Stimulated activated CD8-positive, alpha-beta memory T cell treated with anti-CD3 and anti-CD28 coated beads, Interleukin-4, amount 100 ng/mL, for 1 hour (primary cell): Measurements from ENCODE around the gene URGCP.
A peak's percentile ranks its signal among the peaks of the same experiment; 100 is the strongest.

Experiments
- DNase-seq, 2 donors: peaks; one replicate each; pipeline ENCODE4 v3.0.0-alpha.2; 2020; ENCODE audit warnings: low read depth in 2 of 2, low spot score in 1 of 2

The URGCP gene

GRCh38 chr7:43906331-43907010, at the start of gene URGCP:
Gene URGCP (minus strand): TSS chr7:43906596. CDS start chr7:43906575, 21 bp downstream.
- DNase-seq = peak; percentile 10 to 22

GRCh38 chr7:43956027-43956426, 49.6 kb upstream of the URGCP start:
- no peak for DNase-seq

GRCh38 chr7:43954524-43955228, 48.3 kb upstream of the URGCP start:
- DNase-seq = no peak

- DNase-seq = no peak
Observed at GRCh38 chr7:43953071-43953470, 46.7 kb upstream of the URGCP start.

- DNase-seq = no peak
Observed at GRCh38 chr7:43952028-43952427, 45.6 kb upstream of the URGCP start.

- DNase-seq = no peak
Observed at GRCh38 chr7:43944286-43944685, 37.9 kb upstream of the URGCP start.

GRCh38 chr7:43943417-43944187, 37.2 kb upstream of the URGCP start:
- DNase-seq = no peak

- DNase-seq = no peak
Observed at GRCh38 chr7:43942997-43943396, 36.6 kb upstream of the URGCP start.

GRCh38 chr7:43942250-43942649, 35.9 kb upstream of the URGCP start:
- no peak for DNase-seq

GRCh38 chr7:43938892-43939482, 32.6 kb upstream of the URGCP start:
- DNase-seq = no peak

GRCh38 chr7:43937444-43937843, 31.0 kb upstream of the URGCP start:
- no peak for DNase-seq

- no peak for DNase-seq
Observed at GRCh38 chr7:43933902-43934560, 27.6 kb upstream of the URGCP start.

- no peak for DNase-seq
Observed at GRCh38 chr7:43931346-43931745, 24.9 kb upstream of the URGCP start.

- DNase-seq = no peak
Observed at GRCh38 chr7:43929529-43930457, 23.4 kb upstream of the URGCP start.

- DNase-seq = no peak
Observed at GRCh38 chr7:43927810-43928209, 21.4 kb upstream of the URGCP start.

- no peak for DNase-seq
Observed at GRCh38 chr7:43926798-43927123, 20.4 kb upstream of the URGCP start.

GRCh38 chr7:43925984-43926797, 19.8 kb upstream of the URGCP start, which contains the start of gene UBE2D4:
Gene UBE2D4 (plus strand): TSS chr7:43926436. CDS start chr7:43926533, 97 bp downstream.
- DNase-seq = peak; percentile 67 to 78

- no peak for DNase-seq
Observed at GRCh38 chr7:43922726-43923125, 16.3 kb upstream of the URGCP start.

GRCh38 chr7:43921423-43921822, 15.0 kb upstream of the URGCP start:
- DNase-seq = no peak
